Thoracic aorta (tissue), 2 donors: ENCODE results near the gene ENHO. TPM values are rescaled to one million over a fixed set of nuclear protein-coding genes. Genes with fewer than 3 reads are reported as not detected.

Experiments
- ATAC-seq: fragments of 150-250 bp; one replicate; pipeline ENCODE4 v1.8.0; 2017; ENCODE audit warnings: low read depth; ENCODE audit not compliant: insufficient number of reproducible peaks, low FRiP score
- DNase-seq: peaks from one replicate; pipeline ENCODE4 v3.0.0-alpha.2; 2020; ENCODE audit warnings: low spot score
- H3K27ac ChIP-seq, 2 donors: fragments of 200-600 bp; sonication (generic); 1 replicate in 1 of 2; 2 replicates in 1 of 2; pipeline ENCODE4 v1.5.1; 2016; ENCODE audit warnings: mild to moderate bottlenecking in 2 of 2, moderate library complexity in 2 of 2
- H3K27me3 ChIP-seq: fragments of 200-600 bp; sonication (generic); replicated peaks from 2 replicates; pipeline ENCODE4 v1.6.0; 2016; ENCODE audit warnings: mild to moderate bottlenecking; ENCODE audit not compliant: insufficient read depth
- H3K36me3 ChIP-seq: fragments of 200-600 bp; sonication (generic); one replicate; pipeline ENCODE4 v1.5.1; 2016
- H3K4me1 ChIP-seq, 2 donors: fragments of 200-600 bp; sonication (generic); 1 replicate in 1 of 2; 2 replicates in 1 of 2; pipeline versions ENCODE4 v1.5.1 to v1.6.0; 2016; ENCODE audit warnings: low read depth in 2 of 2, mild to moderate bottlenecking in 1 of 2; ENCODE audit not compliant: control insufficient read depth in 1 of 2
- H3K4me3 ChIP-seq: fragments of 200-600 bp; sonication (generic); 2 replicates; pipeline ENCODE4 v1.5.1; 2016; ENCODE audit warnings: mild to moderate bottlenecking
- H3K9me3 ChIP-seq: fragments of 200-600 bp; sonication (generic); 2 replicates; pipeline ENCODE4 v1.5.1; 2016
- total RNA-seq, 2 donors: library from RNA; depleted of rRNA; stranded (reverse); fragments of >200 nt; gene quantifications; one replicate each; pipeline versions ENCODE4 v1.1.0 to v1.2.3, GENCODE V29; 2016
- TF ChIP-seq, protein P1 (sequence below): fragments of 200-600 bp; sonication (generic); IDR thresholded peaks from one replicate; pipeline ENCODE4 v1.5.1; 2019; ENCODE audit warnings: antibody characterized with exemption

ENHO gene
- total RNA-seq, 2 donors from 2014 or later, result not detected

- ATAC-seq (no peak), DNase-seq (no peak)
- Histone ChIP-seq H3K4me3 (no peak overlapping the region), H3K27me3 (no peaks in the 10 kb centered on the region), H3K9me3 (no peaks in the 10 kb centered on the region), H3K27ac (no peak overlapping the region), H3K4me1 (no peaks in the 10 kb centered on the region), H3K36me3 (no peaks in the 10 kb centered on the region)
- TF ChIP-seq, protein P1, sequence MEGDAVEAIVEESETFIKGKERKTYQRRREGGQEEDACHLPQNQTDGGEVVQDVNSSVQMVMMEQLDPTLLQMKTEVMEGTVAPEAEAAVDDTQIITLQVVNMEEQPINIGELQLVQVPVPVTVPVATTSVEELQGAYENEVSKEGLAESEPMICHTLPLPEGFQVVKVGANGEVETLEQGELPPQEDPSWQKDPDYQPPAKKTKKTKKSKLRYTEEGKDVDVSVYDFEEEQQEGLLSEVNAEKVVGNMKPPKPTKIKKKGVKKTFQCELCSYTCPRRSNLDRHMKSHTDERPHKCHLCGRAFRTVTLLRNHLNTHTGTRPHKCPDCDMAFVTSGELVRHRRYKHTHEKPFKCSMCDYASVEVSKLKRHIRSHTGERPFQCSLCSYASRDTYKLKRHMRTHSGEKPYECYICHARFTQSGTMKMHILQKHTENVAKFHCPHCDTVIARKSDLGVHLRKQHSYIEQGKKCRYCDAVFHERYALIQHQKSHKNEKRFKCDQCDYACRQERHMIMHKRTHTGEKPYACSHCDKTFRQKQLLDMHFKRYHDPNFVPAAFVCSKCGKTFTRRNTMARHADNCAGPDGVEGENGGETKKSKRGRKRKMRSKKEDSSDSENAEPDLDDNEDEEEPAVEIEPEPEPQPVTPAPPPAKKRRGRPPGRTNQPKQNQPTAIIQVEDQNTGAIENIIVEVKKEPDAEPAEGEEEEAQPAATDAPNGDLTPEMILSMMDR, result no peak
Observed at GRCh38 chr9:34514816-34515215, 8.0 kb downstream of the ENHO start.

GRCh38 chr9:34514401-34514800, 8.4 kb downstream of the ENHO start:
- no peaks in the 10 kb centered on the region for H3K9me3 ChIP-seq
- H3K27me3 ChIP-seq, result no peaks in the 10 kb centered on the region
- H3K4me3 ChIP-seq, result no peak overlapping the region
- H3K27ac ChIP-seq, result no peak overlapping the region
- ATAC-seq, result no peak
- no peaks in the 10 kb centered on the region for H3K36me3 ChIP-seq
- TF ChIP-seq, protein P1, result no peak
- H3K4me1 ChIP-seq, result no peaks in the 10 kb centered on the region
- DNase-seq, result no peak

DNA sequence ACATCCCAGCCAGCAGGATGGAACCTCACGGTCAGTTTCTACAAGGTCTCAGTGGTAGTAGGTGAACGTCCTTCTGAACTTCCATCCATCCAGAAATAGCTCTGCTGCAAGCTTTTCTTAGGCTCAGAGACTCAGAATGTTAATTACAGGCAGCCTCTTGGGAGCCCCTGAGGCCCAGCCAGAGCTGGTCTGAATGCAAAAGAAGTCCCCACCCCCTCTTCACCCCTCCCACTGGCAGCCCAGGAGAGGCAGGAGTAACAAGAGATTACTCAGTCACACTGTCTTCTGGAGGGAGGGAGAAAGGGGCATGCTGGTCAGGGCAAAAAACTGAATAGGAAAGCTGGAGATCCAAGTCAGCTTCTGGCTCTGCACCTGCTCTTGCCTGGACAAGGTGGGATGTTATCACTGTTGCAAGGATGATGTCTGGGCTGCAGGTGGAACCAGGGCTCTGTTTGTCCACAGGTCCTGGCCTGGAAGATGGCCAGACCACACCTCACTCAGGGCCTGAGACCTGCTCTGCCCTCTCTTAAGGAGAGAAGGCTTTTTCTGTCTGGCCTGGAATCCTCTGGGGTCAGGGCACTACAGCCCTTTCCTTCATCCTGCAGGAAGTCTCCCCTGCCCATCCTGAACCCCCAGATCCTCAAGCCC, 9.1 kb downstream of the ENHO start:
- DNase-seq (no peak), ATAC-seq (no peak)
- H3K4me3 ChIP-seq, result no peak overlapping the region
- no peaks in the 10 kb centered on the region for H3K4me1 ChIP-seq
- no peaks in the 10 kb centered on the region for H3K9me3 ChIP-seq
- no peak overlapping the region for H3K27ac ChIP-seq
- TF ChIP-seq, protein P1, result no peak
- H3K36me3 ChIP-seq, result no peaks in the 10 kb centered on the region
- no peaks in the 10 kb centered on the region for H3K27me3 ChIP-seq

DNA sequence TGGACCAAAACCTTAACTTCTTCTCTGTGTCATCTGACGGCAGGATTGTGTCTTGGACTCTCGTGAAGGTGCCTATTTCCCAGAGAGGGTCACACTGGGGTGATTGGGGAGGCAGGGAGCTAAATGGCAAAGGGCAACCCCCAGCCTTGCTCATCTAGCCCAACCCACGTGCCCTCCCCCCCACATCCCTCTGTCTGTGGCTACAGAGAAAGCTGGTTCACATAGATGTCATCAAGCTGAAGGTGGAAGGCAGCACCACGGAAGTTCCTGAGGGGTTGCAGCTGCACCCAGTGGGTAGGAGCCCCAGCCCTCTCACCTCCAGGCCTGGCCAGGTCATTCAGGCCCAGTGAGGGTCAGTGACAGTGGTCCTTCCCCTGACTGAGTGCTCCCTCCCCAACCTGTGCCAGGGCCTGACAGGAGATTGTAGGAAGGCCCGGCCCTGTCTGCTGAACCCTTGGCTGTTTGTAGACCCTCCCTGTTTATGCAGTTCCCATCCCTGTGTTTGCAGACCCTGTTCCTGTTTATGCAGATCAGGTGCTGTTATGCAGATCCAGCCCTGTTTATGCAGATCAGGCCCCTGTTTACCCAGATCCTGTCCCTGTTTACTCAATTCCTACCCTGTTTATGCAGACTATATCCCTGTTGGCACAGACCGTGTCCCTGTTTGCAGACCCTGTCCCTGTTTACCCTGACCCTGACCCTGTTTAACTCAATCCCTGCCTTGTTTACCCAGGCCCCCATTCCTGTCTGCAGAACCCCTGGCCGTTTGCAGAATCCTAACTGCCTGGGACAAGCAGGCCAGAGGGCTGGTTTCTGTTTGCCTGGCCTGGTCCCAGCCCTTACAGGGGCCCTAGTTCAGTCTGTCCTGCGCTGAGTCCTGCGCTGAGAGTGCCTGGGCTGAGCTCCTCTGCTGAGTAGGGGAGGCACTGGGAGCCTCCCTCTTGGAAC, 10.4 kb downstream of the ENHO start:
- no peaks in the 10 kb centered on the region for H3K36me3 ChIP-seq
- no peak overlapping the region for H3K4me3 ChIP-seq
- DNase-seq (no peak), ATAC-seq (no peak)
- H3K9me3 ChIP-seq, result no peaks in the 10 kb centered on the region
- no peak overlapping the region for H3K27ac ChIP-seq
- H3K27me3 ChIP-seq, result no peaks in the 10 kb centered on the region
- H3K4me1 ChIP-seq, result no peaks in the 10 kb centered on the region
- TF ChIP-seq, protein P1, result no peak
